NB4 (cell line): ENCODE results near the gene SDK2.

Experiments used
- CTCF ChIP-seq: IDR thresholded peaks from one replicate; pipeline ENCODE4 v1.5.1; 2012; ENCODE audit warnings: low read depth, low read length
- MYC ChIP-seq: IDR thresholded peaks from 2 replicates; pipeline ENCODE4 v1.6.1; 2011; ENCODE audit warnings: low read depth, low read length
- POLR2A ChIP-seq: IDR thresholded peaks from 2 replicates; pipeline ENCODE4 v1.6.1; 2011; ENCODE audit warnings: mild to moderate bottlenecking; ENCODE audit not compliant: insufficient read length; ENCODE audit errors: extremely low read depth
- TF ChIP-seq, protein P1 (sequence below): IDR thresholded peaks from 2 replicates; pipeline ENCODE4 v1.6.1; 2011; ENCODE audit warnings: low read depth, low read length

GRCh38 chr17:73632513-73632912 lies 11.7 kb downstream of the SDK2 start:
- no peak for TF ChIP-seq CTCF
- no peak for TF ChIP-seq POLR2A
- TF ChIP-seq, protein P1, sequence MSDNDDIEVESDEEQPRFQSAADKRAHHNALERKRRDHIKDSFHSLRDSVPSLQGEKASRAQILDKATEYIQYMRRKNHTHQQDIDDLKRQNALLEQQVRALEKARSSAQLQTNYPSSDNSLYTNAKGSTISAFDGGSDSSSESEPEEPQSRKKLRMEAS: no peak
- TF ChIP-seq MYC: no peak
